Measurements from ENCODE around the gene ZC3H4.

Gene ZC3H4

GRCh38 chr19:47044946-47045866, 68.4 kb downstream of the ZC3H4 start:
- no peak for DNase-seq

- DNase-seq: no peak
Measured at GRCh38 chr19:47040869-47041268, 72.7 kb downstream of the ZC3H4 start.

- no peak for DNase-seq
Measured at GRCh38 chr19:47039239-47039874, 74.2 kb downstream of the ZC3H4 start.

GRCh38 chr19:47037766-47038165, 75.8 kb downstream of the ZC3H4 start:
- DNase-seq: no peak

- DNase-seq: no peak
Measured at GRCh38 chr19:47036097-47036651, 77.4 kb downstream of the ZC3H4 start.

DNA sequence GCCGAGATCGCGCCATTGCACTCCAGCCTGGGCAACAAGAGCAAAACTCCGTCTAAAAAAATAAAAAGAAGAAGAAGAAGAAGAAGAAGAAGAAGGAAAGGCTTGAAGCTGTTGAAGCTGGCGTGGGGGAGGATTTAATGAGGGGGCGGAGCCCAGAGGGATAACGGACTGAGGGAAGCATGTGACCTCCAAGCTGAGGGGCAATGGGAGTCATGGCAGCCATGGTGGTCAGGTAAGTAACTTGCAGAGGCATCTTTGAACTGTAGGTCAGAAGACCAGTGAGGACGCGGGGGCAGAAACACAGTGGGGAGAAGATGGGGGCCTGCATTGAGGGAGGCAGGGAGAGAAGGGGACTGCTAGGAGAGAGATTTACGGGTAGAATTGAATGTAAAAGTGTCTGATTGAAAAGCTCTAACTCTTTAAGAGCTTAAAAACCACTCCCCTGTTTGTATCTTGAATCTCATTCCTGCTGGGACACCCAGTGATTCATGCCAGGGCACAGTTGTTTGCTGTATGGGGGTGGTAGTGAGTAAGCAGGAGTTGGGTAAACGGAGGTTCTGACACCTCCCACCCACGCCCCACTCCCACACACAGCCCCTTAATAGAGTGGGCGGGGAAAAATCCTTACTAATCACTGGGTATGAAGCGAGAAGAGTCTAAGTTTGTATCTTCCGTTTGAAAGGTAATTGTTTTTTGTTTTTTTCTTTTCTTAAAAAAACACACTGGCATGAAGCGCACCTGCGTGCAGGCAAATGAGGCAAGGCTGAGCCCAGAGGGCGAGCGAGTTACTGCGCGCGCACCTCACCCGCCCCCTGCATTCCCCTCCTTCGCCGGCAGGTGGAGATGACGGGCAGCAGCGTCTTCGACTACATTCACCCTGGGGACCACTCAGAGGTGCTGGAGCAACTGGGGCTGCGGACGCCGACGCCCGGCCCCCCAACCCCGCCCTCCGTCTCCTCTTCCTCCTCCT, 78.2 kb downstream of the ZC3H4 start:
- DNase-seq: peak; percentile 87 to 89

- DNase-seq: peak; percentile 52 to 73
Measured at GRCh38 chr19:47032171-47032811, 81.3 kb downstream of the ZC3H4 start.

DNA sequence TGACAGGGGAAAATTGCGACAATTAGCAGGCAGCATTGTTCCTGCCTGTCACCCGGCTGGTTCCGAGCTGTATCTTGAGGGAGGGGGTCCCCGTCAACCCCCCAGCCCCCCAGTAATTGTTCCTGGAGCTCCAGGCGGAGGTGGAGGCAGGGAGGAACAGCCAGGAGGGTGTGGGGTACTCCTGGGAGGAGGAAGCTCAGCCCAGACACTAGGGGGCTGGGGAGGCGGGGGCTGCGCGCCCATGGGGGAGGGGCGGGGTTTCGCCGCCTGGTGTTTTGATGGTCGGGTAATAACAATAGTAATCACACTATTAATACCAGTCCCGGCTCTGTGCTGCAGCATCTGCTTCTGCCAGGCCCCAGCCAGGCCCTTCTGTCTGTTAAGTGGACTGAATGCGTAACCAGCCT, 85.4 kb downstream of the ZC3H4 start:
- DNase-seq: no peak

- DNase-seq: no peak
Measured at GRCh38 chr19:47027586-47028088, 85.9 kb downstream of the ZC3H4 start.

DNA sequence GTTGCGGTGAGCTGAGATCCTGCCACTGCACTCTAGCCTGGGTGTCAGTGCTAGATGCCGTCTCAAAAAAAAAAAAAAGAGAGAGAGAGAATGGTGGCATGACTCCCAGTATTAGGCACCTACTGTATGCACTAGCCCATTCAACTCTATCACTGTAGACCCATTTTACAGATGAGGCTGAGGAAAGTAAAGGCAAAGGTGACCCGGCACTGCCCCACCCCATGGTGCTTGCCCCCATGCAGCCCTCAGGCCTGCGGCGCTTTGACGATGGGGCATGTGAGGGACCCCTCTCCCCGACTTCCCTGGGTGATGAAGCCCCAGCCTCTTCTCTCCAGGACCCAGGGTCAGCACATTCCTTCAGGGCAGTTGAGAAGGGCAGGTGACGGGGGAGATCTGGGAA, 86.7 kb downstream of the ZC3H4 start:
- DNase-seq: no peak

DNA sequence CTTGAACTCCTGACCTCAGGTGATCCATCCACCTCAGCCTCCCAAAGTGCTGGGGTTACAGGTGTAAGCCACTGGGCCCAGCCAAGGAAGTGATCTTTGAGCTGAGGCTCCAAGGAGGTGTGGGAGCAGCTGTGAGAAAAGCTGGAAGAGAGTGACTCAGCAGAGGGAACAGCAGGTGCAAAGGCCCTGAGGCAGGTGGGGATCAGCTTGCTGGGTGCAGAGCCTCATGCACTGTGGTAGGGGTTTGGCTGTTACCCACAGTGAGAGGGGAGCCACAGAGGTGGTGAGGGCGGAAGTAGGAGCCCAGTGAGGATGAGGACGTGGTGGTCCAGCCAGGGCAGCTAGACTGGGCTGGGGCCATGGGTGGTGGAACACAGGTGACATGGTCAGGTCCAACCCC, 87.4 kb downstream of the ZC3H4 start:
- DNase-seq: no peak

GRCh38 chr19:47024502-47024901, 89.1 kb downstream of the ZC3H4 start:
- DNase-seq: no peak

DNA sequence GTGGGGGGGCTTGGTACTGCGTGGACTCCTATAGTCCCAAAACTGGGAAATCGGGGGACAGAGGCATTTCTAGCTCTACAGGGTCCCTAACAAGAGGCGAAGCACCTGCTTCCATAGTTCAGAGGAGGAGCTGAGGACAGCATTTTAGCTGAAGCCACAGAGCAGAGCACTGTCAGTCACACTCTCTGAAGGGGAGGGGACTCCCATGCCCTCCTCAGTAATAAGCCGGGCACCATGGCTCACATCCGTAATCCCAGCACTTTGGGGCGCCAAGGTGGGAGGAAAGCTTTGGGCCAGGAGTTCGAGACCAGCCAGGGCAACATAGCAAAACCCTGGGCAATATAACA, 90.2 kb downstream of the ZC3H4 start:
- DNase-seq: no peak

DNA sequence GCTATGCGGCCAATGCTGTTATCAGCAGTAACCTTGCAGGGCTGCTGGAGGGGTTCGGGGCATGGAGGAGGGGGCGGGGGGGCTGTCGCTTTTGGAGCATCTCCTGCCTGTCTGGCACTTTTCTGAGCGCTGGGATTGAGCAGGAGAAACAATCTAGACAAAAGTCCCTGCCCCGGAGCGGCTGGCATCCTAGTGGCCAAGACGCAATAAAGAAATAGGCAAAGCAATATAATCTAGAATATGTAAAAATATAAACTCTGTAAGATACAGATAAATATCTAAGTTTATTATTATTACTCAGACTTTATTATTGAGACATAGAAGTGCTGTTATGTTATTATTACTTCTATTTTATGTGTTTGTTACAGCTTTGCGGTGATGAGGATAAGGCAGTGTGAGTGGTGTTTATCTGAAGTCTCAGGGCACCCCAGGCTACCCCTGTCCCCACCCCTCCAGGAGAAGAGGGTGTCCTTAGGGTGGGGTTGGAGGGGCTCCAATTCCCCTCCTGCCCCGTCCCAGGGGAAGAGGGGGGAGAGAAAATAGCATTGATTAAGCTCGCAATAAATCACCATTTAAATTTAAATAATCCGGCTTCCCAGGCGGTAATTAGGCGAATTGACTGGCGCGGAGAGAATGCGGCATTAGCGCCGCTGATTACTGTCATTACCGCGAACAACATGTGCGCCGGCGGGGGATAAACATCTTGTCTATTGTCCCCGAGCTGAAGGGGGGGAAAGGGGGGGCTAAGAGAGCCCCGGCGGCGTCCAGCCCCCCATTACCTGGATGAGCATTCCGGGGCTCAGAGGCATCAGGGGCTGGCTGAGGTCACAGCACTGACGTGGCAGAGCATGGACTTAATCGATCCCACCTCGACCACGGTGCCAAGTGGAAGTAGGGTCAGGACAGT, 90.8 kb downstream of the ZC3H4 start:
- DNase-seq: no peak

- no peak for DNase-seq
Measured at GRCh38 chr19:47022140-47022536, 91.4 kb downstream of the ZC3H4 start.

GRCh38 chr19:47021536-47022139, 91.9 kb downstream of the ZC3H4 start:
- peak in 1 of 2 experiments; percentile 33 for DNase-seq

DNA sequence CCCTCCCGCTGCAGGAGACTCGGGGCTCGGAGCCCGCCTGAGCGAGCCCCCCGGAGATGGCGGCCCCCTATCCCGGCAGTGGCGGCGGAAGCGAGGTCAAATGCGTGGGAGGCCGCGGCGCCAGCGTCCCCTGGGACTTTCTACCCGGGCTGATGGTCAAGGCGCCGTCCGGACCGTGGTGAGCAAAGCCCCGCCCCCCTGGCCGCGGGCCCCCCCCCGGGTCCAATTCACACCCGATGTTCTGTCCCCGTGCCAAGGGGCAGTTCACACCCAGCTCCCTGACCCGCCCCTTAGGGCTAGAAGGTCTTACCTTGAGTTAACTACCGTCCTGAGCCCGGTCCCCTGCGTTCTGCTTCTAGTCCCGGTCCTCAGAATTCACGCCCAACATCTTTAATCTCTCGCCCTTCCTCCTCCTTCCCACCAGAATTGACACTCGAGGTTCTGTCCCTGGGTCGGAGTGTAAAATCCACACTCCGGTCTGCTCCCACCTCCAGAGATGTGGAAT, 92.5 kb downstream of the ZC3H4 start:
- DNase-seq: no peak

- no peak for DNase-seq
Measured at GRCh38 chr19:47020132-47020805, 93.3 kb downstream of the ZC3H4 start.

- no peak for DNase-seq
Measured at GRCh38 chr19:47019431-47020041, 94.0 kb downstream of the ZC3H4 start, which contains the start of gene NPAS1. TSS of gene NPAS1 (plus strand) at chr19:47019837. CDS start at chr19:47021048, 1,211 bp downstream.

Data from NCI-H1930 (cell line).